Osteocyte (in vitro differentiated cells): ENCODE measurements around the gene SLC17A8. TPM values are rescaled to one million over a fixed set of nuclear protein-coding genes. Genes with fewer than 3 reads are reported as not detected.

Source experiments
- DNase-seq: peaks from one replicate; pipeline ENCODE4 v3.0.0; 2021; ENCODE audit warnings: mixed read lengths; ENCODE audit not compliant: unreplicated experiment; ENCODE audit errors: extremely low spot score
- H3K27ac Mint-ChIP-seq: one replicate; pipeline ENCODE4 v1.8.0; 2021; ENCODE audit warnings: mild to moderate bottlenecking, mixed read lengths; ENCODE audit not compliant: unreplicated experiment
- H3K27me3 Mint-ChIP-seq: one replicate; pipeline ENCODE4 v1.8.0; 2021; ENCODE audit warnings: mixed read lengths; ENCODE audit not compliant: unreplicated experiment
- H3K36me3 Mint-ChIP-seq: one replicate; pipeline ENCODE4 v1.8.0; 2021; ENCODE audit warnings: mixed read lengths; ENCODE audit not compliant: unreplicated experiment
- H3K4me1 Mint-ChIP-seq: one replicate; pipeline ENCODE4 v1.8.0; 2021; ENCODE audit warnings: mixed read lengths; ENCODE audit not compliant: unreplicated experiment
- H3K4me3 Mint-ChIP-seq: one replicate; pipeline ENCODE4 v1.8.0; 2021; ENCODE audit warnings: mild to moderate bottlenecking, moderate library complexity, mixed read lengths; ENCODE audit not compliant: unreplicated experiment
- H3K9me3 Mint-ChIP-seq: one replicate; pipeline ENCODE4 v1.8.0; 2021; ENCODE audit warnings: mixed read lengths; ENCODE audit not compliant: unreplicated experiment
- total RNA-seq: library from RNA; stranded (reverse); gene quantifications from 2 replicates; pipeline ENCODE4 v1.2.1, GENCODE V29; 2021
- TF ChIP-seq, protein P1 (sequence below): fragments of 200-600 bp; sonication (generic); IDR thresholded peaks from 2 replicates; pipeline ENCODE4 v1.5.0; 2021; ENCODE audit warnings: antibody characterized with exemption, mild to moderate bottlenecking, moderate library complexity

SLC17A8 gene
- total RNA-seq, 1 donor from 2014 or later: not detected

DNA sequence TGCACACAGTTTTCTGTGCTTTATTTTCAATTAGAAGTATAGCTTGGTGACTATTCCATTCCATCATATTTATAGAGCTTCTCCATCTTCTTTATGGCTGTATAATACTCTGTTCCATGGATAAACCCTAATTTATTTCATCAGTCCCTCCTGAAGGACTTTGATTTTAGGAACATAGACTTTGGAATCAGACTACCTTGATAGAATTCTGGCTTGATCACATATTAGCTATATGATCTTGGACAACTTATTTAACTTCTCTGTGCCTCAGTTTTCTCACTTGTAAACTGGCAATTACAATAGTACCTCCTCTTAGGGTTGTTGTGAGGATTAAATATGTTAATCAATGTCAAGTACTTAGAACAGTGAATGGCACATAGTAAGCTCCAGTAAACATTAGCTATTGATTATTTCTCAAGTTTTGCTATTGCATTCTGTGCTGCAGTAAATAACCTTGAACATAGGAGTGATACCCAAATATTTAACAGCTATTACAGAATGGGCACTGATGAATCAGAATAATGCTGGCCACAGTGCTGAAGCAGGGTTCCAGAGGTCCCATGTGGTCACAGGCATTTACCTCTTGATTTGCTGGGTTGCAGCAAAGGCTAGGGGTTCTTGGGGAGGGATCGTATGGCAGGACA, 104.6 kb downstream of the SLC17A8 start:
- TF ChIP-seq, protein P1, sequence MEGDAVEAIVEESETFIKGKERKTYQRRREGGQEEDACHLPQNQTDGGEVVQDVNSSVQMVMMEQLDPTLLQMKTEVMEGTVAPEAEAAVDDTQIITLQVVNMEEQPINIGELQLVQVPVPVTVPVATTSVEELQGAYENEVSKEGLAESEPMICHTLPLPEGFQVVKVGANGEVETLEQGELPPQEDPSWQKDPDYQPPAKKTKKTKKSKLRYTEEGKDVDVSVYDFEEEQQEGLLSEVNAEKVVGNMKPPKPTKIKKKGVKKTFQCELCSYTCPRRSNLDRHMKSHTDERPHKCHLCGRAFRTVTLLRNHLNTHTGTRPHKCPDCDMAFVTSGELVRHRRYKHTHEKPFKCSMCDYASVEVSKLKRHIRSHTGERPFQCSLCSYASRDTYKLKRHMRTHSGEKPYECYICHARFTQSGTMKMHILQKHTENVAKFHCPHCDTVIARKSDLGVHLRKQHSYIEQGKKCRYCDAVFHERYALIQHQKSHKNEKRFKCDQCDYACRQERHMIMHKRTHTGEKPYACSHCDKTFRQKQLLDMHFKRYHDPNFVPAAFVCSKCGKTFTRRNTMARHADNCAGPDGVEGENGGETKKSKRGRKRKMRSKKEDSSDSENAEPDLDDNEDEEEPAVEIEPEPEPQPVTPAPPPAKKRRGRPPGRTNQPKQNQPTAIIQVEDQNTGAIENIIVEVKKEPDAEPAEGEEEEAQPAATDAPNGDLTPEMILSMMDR: no peak
- H3K9me3 Mint-ChIP-seq: no peaks in the 10 kb centered on the region
- peaks cover 3% of the 10 kb centered on the region for H3K27me3 Mint-ChIP-seq
- H3K4me3 Mint-ChIP-seq: no peak overlapping the region
- no peaks in the 10 kb centered on the region for H3K36me3 Mint-ChIP-seq
- DNase-seq: no peak
- no peak overlapping the region for H3K27ac Mint-ChIP-seq
- H3K4me1 Mint-ChIP-seq: no peaks in the 10 kb centered on the region

DNA sequence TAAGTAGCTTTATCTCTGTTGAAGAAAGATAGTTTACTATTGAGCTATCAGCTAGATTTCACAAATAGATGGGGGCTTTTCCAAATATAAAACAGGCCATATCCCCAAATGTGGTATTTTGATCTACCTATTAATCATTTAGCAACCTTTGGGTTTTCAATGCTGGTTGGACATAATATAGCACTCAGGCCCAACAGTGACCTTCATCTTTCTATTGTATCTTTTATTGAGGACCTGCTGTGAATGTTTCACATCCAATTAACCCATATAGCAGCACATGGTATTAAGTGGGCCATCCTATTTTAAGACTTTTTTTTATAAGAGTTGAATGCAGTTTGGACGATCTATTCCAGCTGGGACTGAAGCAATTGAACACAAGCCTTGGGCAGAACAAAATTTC, 106.8 kb downstream of the SLC17A8 start:
- DNase-seq: no peak
- Mint-ChIP-seq H3K27ac (no peak overlapping the region), H3K9me3 (no peaks in the 10 kb centered on the region), H3K27me3 (peaks cover 3% of the 10 kb centered on the region), H3K36me3 (no peaks in the 10 kb centered on the region), H3K4me1 (no peaks in the 10 kb centered on the region), H3K4me3 (no peak overlapping the region)
- TF ChIP-seq, protein P1: no peak

DNA sequence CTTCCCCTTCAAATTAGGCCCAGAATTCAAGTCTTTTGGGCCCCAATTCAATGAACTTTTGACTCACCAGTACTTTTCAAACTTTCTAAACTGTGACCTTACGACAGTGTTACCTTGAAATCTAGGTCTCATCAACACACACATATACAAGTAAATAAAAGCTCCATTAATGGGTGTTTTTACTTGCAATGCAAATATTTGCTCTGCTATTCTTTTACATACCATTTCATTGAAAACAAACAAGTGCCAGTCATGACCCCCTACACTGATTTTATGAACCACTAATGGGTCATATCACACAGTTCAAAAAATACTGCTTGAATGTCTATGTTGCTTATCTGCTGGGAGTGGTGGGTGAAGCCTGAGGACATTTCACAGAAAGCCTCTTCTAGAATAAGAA, 107.7 kb downstream of the SLC17A8 start:
- TF ChIP-seq, protein P1: no peak
- Mint-ChIP-seq H3K4me1 (no peaks in the 10 kb centered on the region), H3K4me3 (no peak overlapping the region), H3K27ac (no peak overlapping the region), H3K9me3 (no peaks in the 10 kb centered on the region), H3K36me3 (no peaks in the 10 kb centered on the region), H3K27me3 (peaks cover 3% of the 10 kb centered on the region)
- DNase-seq: no peak

DNA sequence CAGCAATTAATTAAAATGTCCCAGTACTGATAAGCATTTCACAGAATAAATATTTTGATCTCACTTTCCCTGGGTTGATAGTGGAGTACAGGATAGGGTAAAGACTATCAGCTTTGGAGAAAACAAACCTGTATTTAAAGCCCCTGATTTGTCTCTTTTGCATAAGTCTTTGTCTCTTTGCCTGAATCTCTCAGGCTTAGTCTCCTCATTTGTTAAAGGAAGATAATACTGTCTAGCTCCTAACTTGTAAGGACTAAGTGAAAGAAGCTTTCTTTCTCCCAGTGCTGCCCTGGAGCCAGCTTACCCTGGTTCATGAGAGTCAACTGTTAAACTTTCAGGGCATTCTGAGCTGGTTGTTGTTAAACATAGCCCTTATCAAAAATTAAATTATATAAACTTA, 111.3 kb downstream of the SLC17A8 start:
- TF ChIP-seq, protein P1: no peak
- no peak for DNase-seq
- Mint-ChIP-seq H3K9me3 (no peaks in the 10 kb centered on the region), H3K27ac (no peak overlapping the region), H3K36me3 (no peaks in the 10 kb centered on the region), H3K4me3 (no peak overlapping the region), H3K4me1 (no peaks in the 10 kb centered on the region), H3K27me3 (peaks cover under 1% of the 10 kb centered on the region)

Other genes starting within 250 kb of the SLC17A8 start
- gene BLTP3B, start 214.2 kb upstream of the SLC17A8 start, total RNA-seq: 13.1 and 16.2 TPM in 2 replicates
- gene ACTR6, start 156.3 kb upstream of the SLC17A8 start, total RNA-seq: 20.2 and 26.1 TPM in 2 replicates
- 1.4 TPM in 2 replicates for gene DEPDC4, start 90.0 kb upstream of the SLC17A8 start, total RNA-seq
- 47.3 and 48.4 TPM in 2 replicates for gene SCYL2, start 89.9 kb upstream of the SLC17A8 start, total RNA-seq
- gene NR1H4, start 116.8 kb downstream of the SLC17A8 start, total RNA-seq: not detected in 2 replicates
- 10.9 and 11.3 TPM in 2 replicates for gene GAS2L3, start 216.6 kb downstream of the SLC17A8 start, total RNA-seq